ENCODE data around the gene SLC6A19.
A peak's percentile ranks its signal among the peaks of the same experiment; 100 is the strongest.

SLC6A19 gene

DNA sequence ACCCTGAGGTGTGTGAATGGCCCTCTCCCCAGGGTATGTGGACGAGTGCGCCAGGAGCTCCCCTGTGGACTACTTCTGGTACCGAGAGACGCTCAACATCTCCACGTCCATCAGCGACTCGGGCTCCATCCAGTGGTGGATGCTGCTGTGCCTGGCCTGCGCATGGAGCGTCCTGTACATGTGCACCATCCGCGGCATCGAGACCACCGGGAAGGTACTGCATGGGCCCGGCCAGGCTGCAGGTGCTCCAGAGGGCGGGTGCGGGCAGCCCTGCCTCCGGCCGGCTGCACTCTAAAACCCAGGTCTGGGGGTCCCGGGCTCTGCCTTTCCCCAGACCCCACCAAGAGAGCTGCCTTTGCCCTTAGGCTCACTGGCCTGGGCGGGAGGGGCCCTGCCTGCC lies 10.9 kb downstream of the SLC6A19 start:
- Histone ChIP-seq H3K4me2 (ENCODE audit: low read length, poor library complexity, severe bottlenecking) (no peak overlapping the region), H3K36me3 (ENCODE audit: control insufficient read depth in 1 of 2, insufficient read depth in 2 of 2, low read depth in 1 of 2, low read length in 2 of 2) (no peaks in the 10 kb centered on the region), H3K9me3 (ENCODE audit: control insufficient read depth, low read length) (peaks cover 8% of the 10 kb centered on the region), H3K4me1 (ENCODE audit: control insufficient read depth, insufficient read depth, low read depth, low read length) (peaks cover 5% of the 10 kb centered on the region), H4K8ac (ENCODE audit: low read length) (no peak overlapping the region), H3K79me1 (replicated peaks; ENCODE audit: low read length, poor library complexity, severe bottlenecking) (no peaks in the 10 kb centered on the region), H3K4ac (ENCODE audit: low read depth in 1 of 2, low read length in 2 of 2) (no peak overlapping the region), H3K9ac (ENCODE audit: low read length) (no peak overlapping the region), H2BK15ac (ENCODE audit: low read depth, poor library complexity, severe bottlenecking) (no peak overlapping the region), H2AFZ (ENCODE audit: low read depth, low read length) (peak overlapping the region; percentile 10), H3K18ac (ENCODE audit: low read depth in 1 of 2, low read length in 2 of 2) (no peak overlapping the region), H3K27ac (ENCODE audit: low read length, poor library complexity, severe bottlenecking) (no peak overlapping the region), H3K23ac (ENCODE audit: low read length in 2 of 2) (no peak overlapping the region), H3K14ac (ENCODE audit: low read length in 2 of 2) (no peak overlapping the region), H4K91ac (ENCODE audit: low read length) (no peak overlapping the region), H3K4me3 (ENCODE audit: insufficient read depth in 1 of 2, low read depth in 1 of 2, low read length in 2 of 2) (no peak overlapping the region), H3K27me3 (ENCODE audit: control insufficient read depth in 1 of 2, insufficient read depth in 1 of 2, low read length in 2 of 2) (peaks cover 3 to 25% of the 10 kb centered on the region in 2 experiments), H2AK5ac (ENCODE audit: low read length, severe bottlenecking) (no peak overlapping the region), H2BK12ac (ENCODE audit: low read length in 2 of 2) (no peak overlapping the region), H2BK5ac (ENCODE audit: low read depth, low read length, poor library complexity, severe bottlenecking) (no peak overlapping the region), H2BK120ac (ENCODE audit: low read depth, low read length) (no peak overlapping the region)
- WGBS, result 91% methylated on average over 20 of the region's 20 CpGs
- no peak for DNase-seq

DNA sequence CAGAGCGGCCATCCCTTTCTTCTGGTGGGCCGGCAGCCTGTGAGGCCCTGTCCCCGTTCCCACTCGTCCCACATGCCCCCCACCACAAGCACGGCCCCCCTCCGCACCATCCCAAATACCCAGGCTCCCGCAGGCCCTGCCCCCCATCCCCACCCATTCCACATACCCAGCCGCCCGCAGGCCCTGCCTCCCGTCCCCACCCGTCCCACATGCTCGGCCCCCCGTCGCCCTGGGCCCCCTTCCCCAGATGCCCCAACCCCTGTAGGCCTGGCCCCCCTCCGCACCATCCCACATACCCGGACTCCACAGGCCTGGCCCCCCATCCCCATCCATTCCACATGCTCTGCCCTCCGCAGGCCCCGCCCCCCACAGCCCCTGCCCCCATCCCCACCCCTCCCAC lies 11.5 kb downstream of the SLC6A19 start:
- Histone ChIP-seq H4K91ac (ENCODE audit: low read length) (no peak overlapping the region), H3K9me3 (ENCODE audit: control insufficient read depth, low read length) (peaks cover 8% of the 10 kb centered on the region), H3K9ac (ENCODE audit: low read length) (no peak overlapping the region), H3K23ac (ENCODE audit: low read length in 2 of 2) (no peak overlapping the region), H3K27ac (ENCODE audit: low read length, poor library complexity, severe bottlenecking) (no peak overlapping the region), H2BK120ac (ENCODE audit: low read depth, low read length) (no peak overlapping the region), H2BK5ac (ENCODE audit: low read depth, low read length, poor library complexity, severe bottlenecking) (no peak overlapping the region), H3K4me2 (ENCODE audit: low read length, poor library complexity, severe bottlenecking) (no peak overlapping the region), H3K36me3 (ENCODE audit: control insufficient read depth in 1 of 2, insufficient read depth in 2 of 2, low read depth in 1 of 2, low read length in 2 of 2) (no peaks in the 10 kb centered on the region), H4K8ac (ENCODE audit: low read length) (no peak overlapping the region), H3K18ac (ENCODE audit: low read depth in 1 of 2, low read length in 2 of 2) (no peak overlapping the region), H3K14ac (ENCODE audit: low read length in 2 of 2) (no peak overlapping the region), H3K4ac (ENCODE audit: low read depth in 1 of 2, low read length in 2 of 2) (no peak overlapping the region), H3K27me3 (ENCODE audit: control insufficient read depth in 1 of 2, insufficient read depth in 1 of 2, low read length in 2 of 2) (peaks cover 3 to 22% of the 10 kb centered on the region in 2 experiments), H3K4me1 (ENCODE audit: control insufficient read depth, insufficient read depth, low read depth, low read length) (peaks cover 5% of the 10 kb centered on the region), H2BK15ac (ENCODE audit: low read depth, poor library complexity, severe bottlenecking) (no peak overlapping the region), H2AFZ (ENCODE audit: low read depth, low read length) (no peak overlapping the region), H2AK5ac (ENCODE audit: low read length, severe bottlenecking) (no peak overlapping the region), H3K4me3 (ENCODE audit: insufficient read depth in 1 of 2, low read depth in 1 of 2, low read length in 2 of 2) (no peak overlapping the region), H2BK12ac (ENCODE audit: low read length in 2 of 2) (no peak overlapping the region), H3K79me1 (replicated peaks; ENCODE audit: low read length, poor library complexity, severe bottlenecking) (no peaks in the 10 kb centered on the region)
- no peak for DNase-seq
- WGBS, result 91% methylated on average over 9 of the region's 18 CpGs

GRCh38 chr5:1213508-1214162 lies 12.2 kb downstream of the SLC6A19 start:
- Histone ChIP-seq H3K14ac (ENCODE audit: low read length in 2 of 2) (no peak overlapping the region), H3K27ac (ENCODE audit: low read length, poor library complexity, severe bottlenecking) (no peak overlapping the region), H3K27me3 (ENCODE audit: control insufficient read depth in 1 of 2, insufficient read depth in 1 of 2, low read length in 2 of 2) (peaks cover 0 to 25% of the 10 kb centered on the region in 2 experiments), H3K4me3 (ENCODE audit: insufficient read depth in 1 of 2, low read depth in 1 of 2, low read length in 2 of 2) (no peak overlapping the region), H3K23ac (ENCODE audit: low read length in 2 of 2) (no peak overlapping the region), H3K4me2 (ENCODE audit: low read length, poor library complexity, severe bottlenecking) (no peak overlapping the region), H3K18ac (ENCODE audit: low read depth in 1 of 2, low read length in 2 of 2) (no peak overlapping the region), H2BK15ac (ENCODE audit: low read depth, poor library complexity, severe bottlenecking) (no peak overlapping the region), H3K4me1 (ENCODE audit: control insufficient read depth, insufficient read depth, low read depth, low read length) (peaks cover 5% of the 10 kb centered on the region), H4K8ac (ENCODE audit: low read length) (no peak overlapping the region), H2BK5ac (ENCODE audit: low read depth, low read length, poor library complexity, severe bottlenecking) (no peak overlapping the region), H2BK12ac (ENCODE audit: low read length in 2 of 2) (no peak overlapping the region), H2BK120ac (ENCODE audit: low read depth, low read length) (no peak overlapping the region), H3K4ac (ENCODE audit: low read depth in 1 of 2, low read length in 2 of 2) (no peak overlapping the region), H3K9ac (ENCODE audit: low read length) (no peak overlapping the region), H3K79me1 (replicated peaks; ENCODE audit: low read length, poor library complexity, severe bottlenecking) (no peaks in the 10 kb centered on the region), H3K36me3 (ENCODE audit: control insufficient read depth in 1 of 2, insufficient read depth in 2 of 2, low read depth in 1 of 2, low read length in 2 of 2) (no peaks in the 10 kb centered on the region), H4K91ac (ENCODE audit: low read length) (no peak overlapping the region), H2AFZ (ENCODE audit: low read depth, low read length) (no peak overlapping the region), H2AK5ac (ENCODE audit: low read length, severe bottlenecking) (no peak overlapping the region), H3K9me3 (ENCODE audit: control insufficient read depth, low read length) (peaks cover 8% of the 10 kb centered on the region)
- 92% methylated on average over 23 of the region's 25 CpGs for WGBS
- DNase-seq, result no peak

DNA sequence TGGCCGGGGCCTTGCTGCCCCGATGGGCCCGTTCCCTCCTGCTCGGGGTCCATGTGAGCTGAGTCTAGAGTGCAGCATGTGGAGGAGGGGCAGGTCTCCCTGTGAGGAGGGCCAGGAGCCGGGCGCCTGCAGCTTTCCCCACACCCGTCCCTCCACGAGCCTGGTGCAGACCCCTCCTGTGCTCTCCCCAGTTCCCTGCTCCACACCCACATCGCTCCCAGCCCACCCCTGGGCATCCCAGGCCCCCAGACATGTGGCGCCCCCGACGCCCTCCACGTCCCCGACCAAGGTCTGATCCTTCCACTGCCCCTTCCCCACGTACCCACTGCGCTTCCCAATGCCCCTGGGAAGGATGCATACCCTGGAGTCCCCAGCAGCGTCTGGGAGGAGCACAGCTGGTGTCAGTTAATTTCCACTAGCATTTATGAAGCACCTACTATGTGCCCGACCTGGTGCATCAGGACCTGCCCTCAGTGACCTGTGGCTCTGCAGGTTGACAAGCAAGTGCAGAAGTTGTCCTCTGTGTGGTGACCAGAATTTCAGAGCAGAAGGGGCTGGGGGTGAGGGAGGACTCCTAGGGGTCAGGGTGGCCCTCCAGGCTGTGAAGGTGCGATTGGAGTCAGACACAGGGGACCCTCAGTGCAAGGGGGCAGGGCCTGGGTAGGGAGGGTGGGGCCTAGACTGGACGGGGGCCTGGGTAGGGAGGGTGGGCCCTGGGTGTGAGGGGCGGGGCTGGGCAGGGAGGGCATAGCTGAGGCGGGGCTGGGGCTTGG lies 13.0 kb downstream of the SLC6A19 start:
- H4K91ac ChIP-seq (ENCODE audit: low read length), result no peak overlapping the region
- no peaks in the 10 kb centered on the region for H3K79me1 ChIP-seq (replicated peaks; ENCODE audit: low read length, poor library complexity, severe bottlenecking)
- WGBS, result 72% methylated on average over 22 of the region's 22 CpGs
- peaks cover 0 to 23% of the 10 kb centered on the region in 2 experiments for H3K27me3 ChIP-seq (ENCODE audit: control insufficient read depth in 1 of 2, insufficient read depth in 1 of 2, low read length in 2 of 2)
- no peak overlapping the region for H3K18ac ChIP-seq (ENCODE audit: low read depth in 1 of 2, low read length in 2 of 2)
- H4K8ac ChIP-seq (ENCODE audit: low read length), result no peak overlapping the region
- no peaks in the 10 kb centered on the region for H3K36me3 ChIP-seq (ENCODE audit: control insufficient read depth in 1 of 2, insufficient read depth in 2 of 2, low read depth in 1 of 2, low read length in 2 of 2)
- no peak overlapping the region for H3K14ac ChIP-seq (ENCODE audit: low read length in 2 of 2)
- H3K4ac ChIP-seq (ENCODE audit: low read depth in 1 of 2, low read length in 2 of 2), result no peak overlapping the region
- peaks cover 8% of the 10 kb centered on the region for H3K9me3 ChIP-seq (ENCODE audit: control insufficient read depth, low read length)
- H2BK12ac ChIP-seq (ENCODE audit: low read length in 2 of 2), result no peak overlapping the region
- H3K4me3 ChIP-seq (ENCODE audit: insufficient read depth in 1 of 2, low read depth in 1 of 2, low read length in 2 of 2), result no peak overlapping the region
- no peak overlapping the region for H3K27ac ChIP-seq (ENCODE audit: low read length, poor library complexity, severe bottlenecking)
- H2BK120ac ChIP-seq (ENCODE audit: low read depth, low read length), result no peak overlapping the region
- H2AFZ ChIP-seq (ENCODE audit: low read depth, low read length), result no peak overlapping the region
- no peak for DNase-seq
- no peak overlapping the region for H2BK5ac ChIP-seq (ENCODE audit: low read depth, low read length, poor library complexity, severe bottlenecking)
- H2AK5ac ChIP-seq (ENCODE audit: low read length, severe bottlenecking), result no peak overlapping the region
- peaks cover 5% of the 10 kb centered on the region for H3K4me1 ChIP-seq (ENCODE audit: control insufficient read depth, insufficient read depth, low read depth, low read length)
- no peak overlapping the region for H2BK15ac ChIP-seq (ENCODE audit: low read depth, poor library complexity, severe bottlenecking)
- H3K9ac ChIP-seq (ENCODE audit: low read length), result no peak overlapping the region
- no peak overlapping the region for H3K4me2 ChIP-seq (ENCODE audit: low read length, poor library complexity, severe bottlenecking)
- no peak overlapping the region for H3K23ac ChIP-seq (ENCODE audit: low read length in 2 of 2)

Measured in mesenchymal stem cell (in vitro differentiated cells and primary cell).